C4-2B (cell line): ENCODE results near the gene MNAT1.

Experiments
- ZFX ChIP-seq: fragments of 450-650 bp; IDR thresholded peaks from 2 replicates; pipeline ENCODE4 v1.6.1; 2017
- TF ChIP-seq, protein P1 (sequence below): fragments of 450-650 bp; conservative IDR thresholded peaks from 2 replicates; pipeline ENCODE4 v1.5.1; 2017; ENCODE audit warnings: mild to moderate bottlenecking

DNA sequence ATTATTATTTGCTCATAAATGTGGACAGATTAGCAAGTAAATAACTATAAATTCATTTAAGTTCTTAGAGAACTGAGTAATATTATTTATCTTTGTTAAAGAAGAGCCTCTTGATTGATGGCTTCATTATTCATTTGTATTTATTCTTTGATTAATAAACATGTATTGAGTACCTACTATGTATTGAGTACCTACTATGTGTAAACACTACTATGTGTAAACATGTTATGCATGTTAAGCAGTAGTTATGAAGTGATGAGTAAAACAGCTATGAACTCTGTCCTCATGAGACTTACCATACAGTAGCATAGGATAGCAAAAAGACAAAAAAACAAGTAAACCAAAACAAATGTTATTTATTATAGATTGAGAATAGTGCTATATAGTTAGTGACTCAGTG, 61.9 kb downstream of the MNAT1 start:
- TF ChIP-seq, protein P1, sequence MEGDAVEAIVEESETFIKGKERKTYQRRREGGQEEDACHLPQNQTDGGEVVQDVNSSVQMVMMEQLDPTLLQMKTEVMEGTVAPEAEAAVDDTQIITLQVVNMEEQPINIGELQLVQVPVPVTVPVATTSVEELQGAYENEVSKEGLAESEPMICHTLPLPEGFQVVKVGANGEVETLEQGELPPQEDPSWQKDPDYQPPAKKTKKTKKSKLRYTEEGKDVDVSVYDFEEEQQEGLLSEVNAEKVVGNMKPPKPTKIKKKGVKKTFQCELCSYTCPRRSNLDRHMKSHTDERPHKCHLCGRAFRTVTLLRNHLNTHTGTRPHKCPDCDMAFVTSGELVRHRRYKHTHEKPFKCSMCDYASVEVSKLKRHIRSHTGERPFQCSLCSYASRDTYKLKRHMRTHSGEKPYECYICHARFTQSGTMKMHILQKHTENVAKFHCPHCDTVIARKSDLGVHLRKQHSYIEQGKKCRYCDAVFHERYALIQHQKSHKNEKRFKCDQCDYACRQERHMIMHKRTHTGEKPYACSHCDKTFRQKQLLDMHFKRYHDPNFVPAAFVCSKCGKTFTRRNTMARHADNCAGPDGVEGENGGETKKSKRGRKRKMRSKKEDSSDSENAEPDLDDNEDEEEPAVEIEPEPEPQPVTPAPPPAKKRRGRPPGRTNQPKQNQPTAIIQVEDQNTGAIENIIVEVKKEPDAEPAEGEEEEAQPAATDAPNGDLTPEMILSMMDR: no peak
- TF ChIP-seq ZFX: no peak
